Measurements from ENCODE around the gene C14orf119.

DNA sequence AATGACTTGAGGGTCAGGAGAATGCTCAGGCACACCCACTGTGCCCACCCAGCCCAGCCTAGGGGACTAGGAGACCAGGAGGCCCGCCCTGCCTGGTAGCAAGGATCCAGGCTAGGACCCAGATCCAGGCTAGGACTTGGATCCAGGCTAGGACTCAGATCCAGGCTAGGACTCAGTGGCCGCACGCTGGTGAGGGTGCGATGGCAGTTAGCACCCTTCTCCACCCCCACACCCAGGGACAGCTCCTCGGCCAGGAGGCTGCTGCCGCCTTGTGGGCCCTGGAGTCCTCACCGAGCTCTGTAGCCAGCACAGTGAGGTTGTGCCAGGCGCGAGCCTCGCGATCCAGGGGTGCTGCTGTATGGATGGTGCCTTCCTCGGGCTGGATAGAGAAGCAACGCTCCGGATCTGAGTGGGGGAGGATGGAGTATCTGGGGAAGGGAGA is 43.1 kb upstream of the C14orf119 start:
- no peak for TF ChIP-seq CTCF (IDR thresholded peaks at IDR 0.05 in 8 of 11, conservative IDR thresholded peaks at IDR 0.05 in 3 of 11)
- TF ChIP-seq POLR2AphosphoS5 (IDR thresholded peaks at IDR 0.05): no peak
